Activated naive CD4-positive, alpha-beta T cell treated with Interleukin-2 at 50 U/mL for 16 hours (primary cell): ENCODE results near the gene CACNA2D1.

Experiments
- DNase-seq: peaks from one replicate; pipeline ENCODE4 v3.0.0-alpha.2; 2020

CACNA2D1 gene

DNA sequence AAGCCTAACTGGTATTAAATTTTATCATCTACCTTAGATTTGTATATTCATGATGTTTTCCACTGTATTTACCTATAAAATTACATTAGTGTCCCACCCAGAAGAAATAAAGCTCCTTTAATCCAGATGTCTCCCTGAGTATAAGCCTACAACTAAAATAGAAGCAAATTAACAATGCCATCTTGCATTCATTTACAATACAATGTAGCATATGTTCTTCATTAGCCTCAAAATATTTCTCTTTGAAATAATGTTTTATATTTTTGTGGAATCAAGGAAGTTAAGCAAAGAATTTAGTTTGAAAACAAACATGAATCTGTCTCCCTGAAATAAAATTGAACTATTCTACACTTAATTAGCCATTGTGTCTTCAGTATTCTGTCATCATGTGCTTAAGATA is 112.3 kb downstream of the CACNA2D1 start:
- no peak for DNase-seq

DNA sequence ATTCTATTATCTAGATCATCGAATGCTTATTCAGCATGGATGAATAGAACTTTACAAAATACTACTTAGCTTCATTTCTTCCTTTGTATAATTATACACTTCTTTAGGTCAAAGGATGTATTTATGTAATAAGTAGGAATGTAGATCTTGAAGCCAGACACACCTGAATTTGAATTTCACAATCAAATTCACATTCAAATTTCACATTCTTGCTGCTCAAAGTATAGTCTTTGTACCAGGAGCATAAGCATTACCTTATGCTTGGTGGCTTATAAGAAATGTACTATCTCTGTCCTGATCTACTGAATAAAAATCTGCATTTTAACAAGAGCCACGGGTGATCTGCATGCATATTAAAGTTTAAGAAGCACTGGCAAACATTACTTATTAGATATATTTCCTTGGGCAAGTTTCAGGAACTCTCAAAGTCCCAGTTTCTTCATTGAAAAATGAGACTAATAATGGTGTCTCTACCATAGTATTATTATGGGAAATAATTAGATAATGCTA is 112.8 kb downstream of the CACNA2D1 start:
- no peak for DNase-seq

GRCh38 chr7:82327898-82328297 is 115.7 kb downstream of the CACNA2D1 start:
- DNase-seq, result no peak

DNA sequence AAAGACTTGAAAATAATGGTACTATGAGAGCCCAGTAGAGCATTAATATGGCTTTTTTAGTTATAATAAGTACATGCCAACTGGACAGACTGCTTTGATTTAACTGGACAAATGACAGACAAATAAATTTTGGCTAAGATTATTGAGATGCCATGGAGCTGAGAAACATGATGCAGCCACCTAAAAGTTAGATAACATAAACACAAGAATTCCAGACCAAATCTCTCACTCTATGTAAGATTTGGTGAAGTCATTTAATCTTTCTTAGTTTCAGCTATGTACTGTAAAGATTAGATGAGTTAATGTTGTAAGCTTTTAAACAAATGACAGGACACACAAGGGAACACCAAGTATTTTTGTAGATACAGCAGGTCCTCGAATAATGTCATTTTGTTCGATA is 118.2 kb downstream of the CACNA2D1 start:
- no peak for DNase-seq

DNA sequence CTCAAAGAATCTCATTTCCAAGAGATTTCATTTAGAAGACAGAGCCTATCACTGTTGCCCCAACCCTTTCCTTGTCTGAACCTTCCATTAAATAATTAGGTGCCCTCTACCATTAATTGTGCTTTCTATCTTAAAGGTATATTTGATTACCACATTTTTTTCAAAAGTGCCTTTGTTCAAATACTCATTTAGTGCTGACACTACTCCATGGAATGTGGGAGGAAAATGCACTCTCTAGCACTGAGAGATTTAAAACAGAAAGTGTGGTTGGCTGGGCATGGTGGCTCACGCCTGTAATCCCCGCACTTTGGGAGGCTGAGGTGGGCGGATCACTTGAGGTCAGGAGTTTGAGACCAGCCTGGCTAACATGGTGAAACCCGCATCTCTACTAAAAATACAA is 119.8 kb downstream of the CACNA2D1 start:
- no peak for DNase-seq

- DNase-seq, result no peak
Measured at GRCh38 chr7:82319674-82320118, 123.9 kb downstream of the CACNA2D1 start.

DNA sequence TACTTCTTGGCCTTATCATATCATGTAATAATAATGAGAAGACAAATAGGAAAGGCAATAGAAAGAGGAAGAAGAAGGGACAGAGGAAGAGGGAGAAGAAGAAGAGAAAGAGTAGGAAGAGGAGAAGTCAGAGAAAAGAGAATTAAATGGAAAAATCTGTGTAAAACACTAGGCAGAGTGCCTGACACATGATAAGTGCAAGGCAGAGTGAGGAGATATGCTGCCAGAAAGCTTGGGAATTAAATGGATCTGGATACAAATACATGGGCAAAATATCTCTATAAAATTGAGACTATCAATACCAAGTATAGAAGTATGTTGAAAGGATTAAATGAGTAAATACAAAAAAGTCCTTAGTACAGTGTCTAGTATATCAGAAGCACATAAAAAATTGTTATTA is 124.8 kb downstream of the CACNA2D1 start:
- no peak for DNase-seq

- DNase-seq, result no peak
Measured at GRCh38 chr7:82317760-82318159, 125.8 kb downstream of the CACNA2D1 start.

DNA sequence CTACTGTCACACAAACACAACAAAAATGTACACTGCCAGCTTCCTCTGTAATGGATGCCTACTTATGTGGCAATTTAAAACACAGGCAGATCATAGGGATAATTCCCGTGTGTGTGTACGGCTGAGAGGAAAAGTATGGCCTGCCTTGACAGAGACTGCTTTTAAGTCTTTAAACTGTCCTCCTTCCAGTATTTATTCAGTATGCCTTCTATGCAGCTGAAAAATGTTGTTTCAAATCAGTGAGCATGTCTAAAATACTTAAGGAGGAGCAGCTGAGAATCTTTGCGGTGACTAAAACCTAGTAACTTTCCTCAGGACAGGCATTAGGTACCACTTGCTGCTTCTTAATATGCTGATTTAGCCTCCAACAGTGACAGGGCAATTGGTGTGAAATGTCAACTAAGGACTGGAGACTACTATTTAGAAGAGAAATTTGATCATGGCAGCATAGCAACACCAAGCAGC is 126.3 kb downstream of the CACNA2D1 start:
- no peak for DNase-seq

DNA sequence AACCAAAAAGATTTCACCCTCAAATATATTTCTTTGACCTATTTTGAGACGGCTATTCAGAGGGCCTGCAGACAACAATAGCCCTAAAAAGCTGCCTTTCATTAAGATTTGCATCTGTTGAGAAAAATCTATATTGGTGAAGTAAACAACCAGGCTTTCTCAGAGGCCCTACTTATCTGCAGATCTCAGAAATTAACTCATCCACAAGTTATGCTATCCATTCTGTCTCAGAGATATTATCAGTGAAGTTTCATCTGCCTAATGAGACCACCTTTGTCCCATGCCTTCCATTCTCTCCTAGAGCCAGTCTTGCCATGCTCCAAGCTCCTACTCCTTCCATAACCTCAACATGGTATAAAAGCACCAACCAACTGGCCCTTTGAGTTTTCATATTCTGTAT is 130.3 kb downstream of the CACNA2D1 start:
- DNase-seq, result no peak

GRCh38 chr7:82312646-82313045 is 130.9 kb downstream of the CACNA2D1 start:
- no peak for DNase-seq

GRCh38 chr7:82305347-82306005 is 138.1 kb downstream of the CACNA2D1 start:
- DNase-seq, result no peak

- DNase-seq, result no peak
Measured at GRCh38 chr7:82294865-82295264, 148.7 kb downstream of the CACNA2D1 start.

GRCh38 chr7:82294382-82294784 is 149.2 kb downstream of the CACNA2D1 start:
- no peak for DNase-seq

GRCh38 chr7:82293467-82293866 is 150.1 kb downstream of the CACNA2D1 start:
- DNase-seq, result no peak

GRCh38 chr7:82291931-82292330 is 151.6 kb downstream of the CACNA2D1 start:
- DNase-seq, result no peak

DNA sequence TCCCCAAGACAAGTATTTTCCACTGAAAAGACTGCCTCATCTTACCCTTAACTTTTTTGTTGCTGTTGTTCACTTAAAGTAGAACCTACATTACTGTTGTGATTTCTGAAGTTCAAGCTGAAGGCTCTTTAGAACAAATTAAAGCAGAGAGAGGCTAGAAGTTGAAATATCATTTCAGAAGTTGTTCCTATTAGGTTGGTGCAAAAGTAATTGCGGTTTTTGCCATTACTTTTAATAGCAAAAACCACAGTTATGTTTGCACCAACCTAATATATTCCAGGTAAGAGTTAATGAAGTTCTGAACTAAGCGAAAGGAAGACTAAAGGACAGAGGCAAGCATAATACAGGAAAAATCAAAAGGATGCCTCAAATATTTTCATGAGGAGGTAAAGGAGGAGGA is 153.7 kb downstream of the CACNA2D1 start:
- no peak for DNase-seq

DNA sequence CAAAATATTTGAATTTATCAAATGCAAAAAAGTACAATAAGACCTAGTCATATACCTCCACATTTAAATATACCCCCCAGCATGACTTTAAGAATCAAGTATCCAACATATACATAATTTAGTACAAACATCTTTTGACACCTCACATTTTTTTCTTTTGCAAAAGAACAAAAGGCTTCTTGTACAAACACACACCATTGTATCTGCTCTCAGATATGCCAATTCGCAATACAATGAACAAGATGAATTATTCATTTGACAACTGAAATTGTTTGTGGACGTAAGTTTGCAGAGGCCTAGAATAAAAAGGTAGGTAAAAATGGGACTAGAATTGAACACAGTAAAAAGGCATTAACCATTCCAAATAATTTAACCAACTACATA is 154.4 kb downstream of the CACNA2D1 start:
- DNase-seq, result no peak

GRCh38 chr7:82286798-82287140 is 156.8 kb downstream of the CACNA2D1 start:
- DNase-seq, result no peak

DNA sequence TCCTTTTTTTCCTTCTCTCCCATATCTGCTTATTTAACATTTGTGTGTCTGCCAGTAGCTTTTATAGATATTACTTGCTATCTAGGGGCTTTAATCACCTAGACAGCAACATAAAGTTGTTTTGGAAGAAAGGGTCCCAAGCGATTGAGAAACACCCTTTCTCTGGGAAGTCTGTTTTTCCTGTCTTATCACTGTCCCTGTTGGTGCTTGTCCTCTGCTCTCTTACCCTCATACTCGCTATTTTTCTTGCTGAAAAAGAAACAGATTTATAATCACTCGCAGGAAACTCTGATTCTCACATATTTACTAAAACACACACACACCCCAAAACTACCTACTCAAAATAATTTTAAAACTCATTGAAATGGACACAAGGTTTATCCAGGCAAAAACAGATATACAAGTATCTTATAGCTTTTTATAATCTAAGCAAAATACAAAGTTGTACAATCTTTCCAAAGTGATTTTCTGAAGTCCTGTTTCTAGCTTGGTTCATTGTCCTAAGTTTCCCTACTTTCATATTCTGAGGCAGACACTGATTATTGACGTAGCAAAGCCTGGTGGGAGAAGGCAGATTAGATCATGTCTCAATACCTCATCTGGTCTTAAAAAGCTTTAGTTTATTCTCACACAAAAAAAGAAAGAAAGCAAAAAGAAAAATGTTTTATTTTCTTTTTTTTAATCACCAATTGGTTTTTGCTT is 157.3 kb downstream of the CACNA2D1 start:
- DNase-seq, result no peak

DNA sequence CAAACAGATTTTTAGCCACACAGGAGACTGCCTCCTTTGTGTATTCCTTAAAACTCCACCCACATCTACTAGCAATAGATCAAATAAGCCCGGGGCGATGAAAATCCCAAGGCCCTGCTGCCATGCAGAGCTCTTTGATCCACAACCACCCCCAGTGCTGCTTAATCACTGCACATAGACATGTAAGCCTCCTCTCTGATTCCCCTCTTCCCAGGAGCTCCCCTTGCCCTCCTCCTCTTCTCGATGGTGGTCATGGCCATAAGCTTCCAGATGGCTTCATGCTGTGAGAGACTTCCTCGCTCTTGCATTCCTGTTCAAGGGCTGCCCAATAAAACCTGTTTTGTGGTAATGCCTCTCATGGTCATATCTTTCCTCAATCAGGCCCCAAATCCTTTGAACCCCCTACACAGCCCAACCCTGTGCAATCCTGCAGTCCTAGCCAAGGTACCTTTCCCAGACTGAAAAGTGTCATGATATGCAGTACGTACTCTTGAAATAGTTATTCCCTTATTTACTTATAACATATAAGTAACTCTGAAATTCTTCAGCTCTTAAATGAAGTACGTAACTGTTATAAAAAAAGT is 158.5 kb downstream of the CACNA2D1 start:
- no peak for DNase-seq

GRCh38 chr7:82275342-82275741 is 168.2 kb downstream of the CACNA2D1 start:
- no peak for DNase-seq

DNA sequence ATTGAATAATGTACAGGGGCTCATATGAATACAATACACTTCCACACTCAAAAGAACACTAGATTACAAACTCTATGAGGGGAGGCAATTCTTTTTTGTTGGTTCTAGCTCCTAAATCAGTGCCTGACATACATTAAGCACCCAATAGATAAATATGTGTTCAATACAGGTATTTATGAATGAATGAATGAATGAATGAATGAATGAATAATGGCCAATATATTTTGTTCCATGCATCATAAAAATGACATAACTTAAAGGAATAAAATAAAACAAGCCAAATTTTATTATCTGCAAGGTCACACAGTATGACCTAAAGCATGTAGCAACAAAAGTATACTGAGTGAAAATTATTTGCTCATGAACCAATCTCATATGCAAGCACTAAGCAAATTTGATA is 168.9 kb downstream of the CACNA2D1 start:
- DNase-seq, result no peak

DNA sequence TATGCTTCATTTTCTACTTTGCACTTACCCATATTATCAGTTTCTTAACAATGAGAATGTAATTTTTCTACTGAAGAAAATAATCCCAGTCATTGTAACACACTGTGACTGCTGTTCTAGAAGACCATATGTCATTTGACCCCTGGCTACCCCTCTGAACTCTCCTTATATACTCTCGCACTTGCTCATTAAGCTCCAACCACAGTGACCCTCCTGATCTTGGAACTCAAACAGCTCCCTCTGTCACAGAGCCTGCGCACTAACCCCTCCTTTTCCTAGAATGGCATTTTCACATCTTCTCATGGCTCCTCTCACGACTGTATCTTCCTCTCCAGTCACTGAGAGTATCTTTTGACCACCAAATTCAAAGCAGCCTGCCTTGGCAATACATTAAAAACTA is 169.7 kb downstream of the CACNA2D1 start:
- no peak for DNase-seq
